K562 (cell line): ENCODE data around the gene CEP120.

Source experiments
- DIDO1 ChIP-seq: fragments of 450-650 bp; IDR thresholded peaks from 2 replicates; pipeline ENCODE4 v1.6.1; 2016; ENCODE audit warnings: low read depth, missing biosample characterization, missing genetic modification characterization
- E2F3 ChIP-seq: fragments of 250-450 bp; sonication (Bioruptor Pico); IDR thresholded peaks from 2 replicates; pipeline ENCODE4 v1.4.0; 2020; ENCODE audit warnings: mild to moderate bottlenecking
- GTF2A2 ChIP-seq: IDR thresholded peaks from 2 replicates; pipeline ENCODE4 v1.6.1; 2016; ENCODE audit warnings: mild to moderate bottlenecking, missing genetic modification characterization, missing compliant biosample characterization
- MXI1 ChIP-seq: IDR thresholded peaks from 2 replicates; pipeline ENCODE4 v1.6.1; 2011; ENCODE audit warnings: low read depth, mild to moderate bottlenecking, improper control_type of control experiment, low read length
- POLR2A ChIP-seq: fragments of 450-650 bp; conservative IDR thresholded peaks from 2 replicates; pipeline ENCODE4 v1.6.1; 2016

GRCh38 chr5:123429221-123429954 is 6.2 kb upstream of the CEP120 start:
- TF ChIP-seq DIDO1 (tag) (no peak), GTF2A2 (tag) (no peak), MXI1 (no peak), POLR2A (no peak), E2F3 (no peak)
